ENCODE results near the gene PLAAT5. TPM values are rescaled to one million over a fixed set of nuclear protein-coding genes. Genes with fewer than 3 reads are reported as not detected.
"Not testable (repeated sequence)": the region's sequence is repeated elsewhere in the genome, so short reads cannot be mapped to it uniquely, and the experiment has no call there.

The PLAAT5 gene
- total RNA-seq, 1 donor: 0.18 TPM

- no peak for DNase-seq (ENCODE audit: low read depth)
- no peak overlapping the region for H3K4me3 ChIP-seq (ENCODE audit: low read depth, low read length)
- TF ChIP-seq, protein P1, sequence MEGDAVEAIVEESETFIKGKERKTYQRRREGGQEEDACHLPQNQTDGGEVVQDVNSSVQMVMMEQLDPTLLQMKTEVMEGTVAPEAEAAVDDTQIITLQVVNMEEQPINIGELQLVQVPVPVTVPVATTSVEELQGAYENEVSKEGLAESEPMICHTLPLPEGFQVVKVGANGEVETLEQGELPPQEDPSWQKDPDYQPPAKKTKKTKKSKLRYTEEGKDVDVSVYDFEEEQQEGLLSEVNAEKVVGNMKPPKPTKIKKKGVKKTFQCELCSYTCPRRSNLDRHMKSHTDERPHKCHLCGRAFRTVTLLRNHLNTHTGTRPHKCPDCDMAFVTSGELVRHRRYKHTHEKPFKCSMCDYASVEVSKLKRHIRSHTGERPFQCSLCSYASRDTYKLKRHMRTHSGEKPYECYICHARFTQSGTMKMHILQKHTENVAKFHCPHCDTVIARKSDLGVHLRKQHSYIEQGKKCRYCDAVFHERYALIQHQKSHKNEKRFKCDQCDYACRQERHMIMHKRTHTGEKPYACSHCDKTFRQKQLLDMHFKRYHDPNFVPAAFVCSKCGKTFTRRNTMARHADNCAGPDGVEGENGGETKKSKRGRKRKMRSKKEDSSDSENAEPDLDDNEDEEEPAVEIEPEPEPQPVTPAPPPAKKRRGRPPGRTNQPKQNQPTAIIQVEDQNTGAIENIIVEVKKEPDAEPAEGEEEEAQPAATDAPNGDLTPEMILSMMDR (IDR thresholded peaks at IDR 0.05; ENCODE audit: insufficient read depth, low read length): no peak
Observed at GRCh38 chr11:63532799-63533475, 42.0 kb upstream of the PLAAT5 start.

- no peak overlapping the region for H3K4me3 ChIP-seq (ENCODE audit: low read depth, low read length)
- no peak for DNase-seq (ENCODE audit: low read depth)
- TF ChIP-seq, protein P1 (IDR thresholded peaks at IDR 0.05; ENCODE audit: insufficient read depth, low read length): no peak
Observed at GRCh38 chr11:63532117-63532516, 41.1 kb upstream of the PLAAT5 start.

- H3K4me3 ChIP-seq (ENCODE audit: low read depth, low read length): not testable (repeated sequence)
- peak; percentile 85 for DNase-seq (ENCODE audit: low read depth)
Observed at GRCh38 chr11:63531074-63531792, 40.3 kb upstream of the PLAAT5 start.

- TF ChIP-seq, protein P1 (IDR thresholded peaks at IDR 0.05; ENCODE audit: insufficient read depth, low read length): no peak
- H3K4me3 ChIP-seq (ENCODE audit: low read depth, low read length): no peak overlapping the region
- DNase-seq (ENCODE audit: low read depth): no peak
Observed at GRCh38 chr11:63530021-63530420, 39.1 kb upstream of the PLAAT5 start.

DNA sequence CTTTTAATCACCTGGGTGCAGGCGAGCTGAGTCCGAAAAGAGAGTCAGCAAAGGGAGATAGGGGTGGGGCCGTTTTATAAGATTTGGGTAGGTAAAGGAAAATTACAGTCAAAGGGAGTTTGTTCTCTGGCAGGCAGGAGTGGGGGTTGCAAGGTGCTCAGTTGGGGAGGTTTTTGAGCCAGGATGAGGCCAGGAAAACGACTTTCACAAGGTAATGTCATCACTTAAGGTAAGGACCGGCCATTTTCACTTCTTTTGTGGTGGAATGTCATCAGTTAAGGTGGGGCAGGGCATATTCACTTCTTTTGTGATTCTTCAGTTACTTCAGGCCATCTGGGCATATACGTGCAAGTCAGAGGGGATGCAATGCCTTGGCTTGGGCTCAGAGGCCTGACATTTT is 38.4 kb upstream of the PLAAT5 start:
- not testable (repeated sequence) for DNase-seq (ENCODE audit: low read depth); H3K4me3 ChIP-seq (ENCODE audit: low read depth, low read length)

DNA sequence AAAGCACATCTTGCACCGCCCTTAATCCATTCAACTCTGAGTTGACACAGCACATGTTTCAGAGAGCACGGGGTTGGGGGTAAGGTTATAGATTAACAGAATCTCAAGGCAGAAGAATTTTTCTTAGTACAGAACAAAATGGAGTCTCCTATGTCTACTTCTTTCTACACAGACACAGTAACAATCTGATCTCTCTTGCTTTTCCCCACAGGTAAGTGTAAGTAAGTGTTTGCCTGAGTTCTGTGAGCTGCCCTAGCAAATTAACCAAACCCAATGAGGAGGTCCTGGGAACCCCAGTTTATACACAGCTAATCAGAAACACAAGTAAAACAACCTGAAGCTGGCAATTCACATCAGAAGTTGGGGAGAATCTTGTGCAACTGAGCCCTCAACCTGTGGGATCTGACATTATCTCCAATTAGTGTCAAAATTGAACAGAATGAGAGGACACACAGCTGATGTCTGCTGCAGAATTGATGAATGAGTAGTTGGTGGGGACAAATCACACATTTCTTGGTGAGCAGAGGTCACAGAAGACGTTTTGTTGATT is 37.8 kb upstream of the PLAAT5 start:
- DNase-seq (ENCODE audit: low read depth); H3K4me3 ChIP-seq (ENCODE audit: low read depth, low read length): not testable (repeated sequence)

DNA sequence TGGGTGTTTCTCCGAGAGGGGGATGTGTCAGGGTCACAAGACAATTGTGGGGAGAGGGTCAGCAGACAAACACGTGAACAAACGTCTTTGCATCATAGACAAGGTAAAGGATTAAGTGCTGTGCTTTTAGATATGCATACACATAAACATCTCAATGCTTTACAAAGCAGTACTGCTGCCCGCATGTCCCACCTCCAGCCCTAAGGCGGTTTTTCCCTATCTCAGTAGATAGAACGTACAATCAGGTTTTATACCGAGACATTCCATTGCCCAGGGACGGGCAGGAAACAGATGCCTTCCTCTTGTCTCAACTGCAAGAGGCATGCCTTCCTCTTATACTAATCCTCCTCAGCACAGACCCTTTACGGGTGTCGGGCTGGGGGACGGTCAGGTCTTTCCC is 37.2 kb upstream of the PLAAT5 start:
- not testable (repeated sequence) for H3K4me3 ChIP-seq (ENCODE audit: low read depth, low read length); DNase-seq (ENCODE audit: low read depth)

GRCh38 chr11:63527667-63528066 is 36.7 kb upstream of the PLAAT5 start:
- DNase-seq (ENCODE audit: low read depth): no peak
- H3K4me3 ChIP-seq (ENCODE audit: low read depth, low read length): no peak overlapping the region
- TF ChIP-seq, protein P1 (IDR thresholded peaks at IDR 0.05; ENCODE audit: insufficient read depth, low read length): no peak

GRCh38 chr11:63523151-63523550 is 32.2 kb upstream of the PLAAT5 start:
- DNase-seq (ENCODE audit: low read depth): no peak
- no peak overlapping the region for H3K4me3 ChIP-seq (ENCODE audit: low read depth, low read length)
- TF ChIP-seq, protein P1 (IDR thresholded peaks at IDR 0.05; ENCODE audit: insufficient read depth, low read length): no peak

All from fibroblast of the aortic adventitia (primary cell).